ENCODE results near the gene IL20.

IL20 gene

DNA sequence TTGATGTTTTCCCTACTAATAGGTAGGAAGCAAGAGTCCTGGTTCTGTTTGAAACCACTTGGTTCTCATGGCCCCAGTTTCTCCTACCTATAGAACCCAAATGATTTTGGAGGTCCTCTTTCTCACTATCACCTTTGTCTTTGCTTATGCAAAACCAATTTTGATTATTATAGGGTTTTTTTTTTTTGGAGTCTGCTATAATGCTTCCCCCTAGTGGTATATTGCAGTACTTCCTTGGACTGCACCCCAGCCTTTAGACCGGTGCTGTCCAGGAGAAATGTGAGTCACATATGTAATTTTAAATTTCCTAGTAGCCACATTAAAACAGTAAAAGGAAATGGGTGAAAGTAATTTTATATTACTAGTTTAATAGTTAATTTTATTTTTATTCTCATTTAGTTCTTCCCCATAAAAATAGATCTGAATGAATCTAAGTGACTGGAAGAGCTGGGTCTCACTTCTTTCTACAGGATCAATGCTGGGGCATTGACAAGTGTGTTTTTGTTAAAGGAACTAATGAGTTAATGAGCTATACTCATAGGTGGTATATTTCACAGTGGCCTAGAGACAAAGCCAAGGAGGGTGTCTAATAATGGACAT, 45.7 kb downstream of the IL20 start:
- H3K4me1 ChIP-seq (ENCODE audit: control insufficient read depth in 2 of 2, insufficient read depth in 1 of 2, low read depth in 1 of 2, low read length in 2 of 2), result peaks cover 0 to 5% of the 10 kb centered on the region in 2 donors
- H3K36me3 ChIP-seq (replicated peaks in 1 of 2; ENCODE audit: control insufficient read depth in 2 of 2, insufficient read depth in 2 of 2, low read length in 2 of 2), result no peaks in the 10 kb centered on the region
- no peak overlapping the region for H2BK15ac ChIP-seq (ENCODE audit: low read length)
- no peak overlapping the region for H2AFZ ChIP-seq (ENCODE audit: low read length)
- no peak overlapping the region for H3K27ac ChIP-seq (replicated peaks; ENCODE audit: low read length)
- H4K91ac ChIP-seq (ENCODE audit: low read depth, low read length, poor library complexity), result no peak overlapping the region
- no peak for DNase-seq (ENCODE audit: low spot score)
- H3K4me3 ChIP-seq (ENCODE audit: low read length in 2 of 2), result no peak overlapping the region
- no peak overlapping the region for H2AK5ac ChIP-seq (ENCODE audit: low read depth, low read length)
- H2BK120ac ChIP-seq (ENCODE audit: low read depth, low read length), result no peak overlapping the region
- H2BK12ac ChIP-seq (ENCODE audit: low read length), result no peak overlapping the region
- no peak overlapping the region for H3K18ac ChIP-seq (ENCODE audit: low read length)
- peaks cover 5 to 54% (median 36%) of the 10 kb centered on the region in 3 experiments for H3K27me3 ChIP-seq (ENCODE audit: control insufficient read depth in 3 of 3, insufficient read depth in 3 of 3, low read depth in 1 of 3, low read length in 3 of 3)
- no peak overlapping the region for H3K4me2 ChIP-seq (ENCODE audit: insufficient read depth, low read length, poor library complexity, severe bottlenecking)
- no peaks in the 10 kb centered on the region for H3K79me1 ChIP-seq (ENCODE audit: low read depth, low read length)
- H4K8ac ChIP-seq (ENCODE audit: low read depth, low read length), result no peak overlapping the region
- no peak overlapping the region for H3K14ac ChIP-seq (ENCODE audit: low read length)
- H3K4ac ChIP-seq (ENCODE audit: low read length), result no peak overlapping the region
- H3K23ac ChIP-seq (ENCODE audit: low read depth, low read length, poor library complexity), result no peak overlapping the region
- H3K9ac ChIP-seq (ENCODE audit: low read depth, low read length, poor library complexity), result no peak overlapping the region
- no peak overlapping the region for H2BK5ac ChIP-seq (ENCODE audit: low read length)
- H3K9me3 ChIP-seq (replicated peaks in 1 of 2; ENCODE audit: control insufficient read depth in 2 of 2, insufficient read depth in 1 of 2, low read depth in 1 of 2, low read length in 2 of 2), result no peaks in the 10 kb centered on the region
- no CpG with 5 or more reads among the region's 1 CpG for WGBS, 2 donors (ENCODE audit: extremely low coverage in 2 of 2, insufficient read length in 2 of 2, insufficient replicate concordance in 1 of 2)

DNA sequence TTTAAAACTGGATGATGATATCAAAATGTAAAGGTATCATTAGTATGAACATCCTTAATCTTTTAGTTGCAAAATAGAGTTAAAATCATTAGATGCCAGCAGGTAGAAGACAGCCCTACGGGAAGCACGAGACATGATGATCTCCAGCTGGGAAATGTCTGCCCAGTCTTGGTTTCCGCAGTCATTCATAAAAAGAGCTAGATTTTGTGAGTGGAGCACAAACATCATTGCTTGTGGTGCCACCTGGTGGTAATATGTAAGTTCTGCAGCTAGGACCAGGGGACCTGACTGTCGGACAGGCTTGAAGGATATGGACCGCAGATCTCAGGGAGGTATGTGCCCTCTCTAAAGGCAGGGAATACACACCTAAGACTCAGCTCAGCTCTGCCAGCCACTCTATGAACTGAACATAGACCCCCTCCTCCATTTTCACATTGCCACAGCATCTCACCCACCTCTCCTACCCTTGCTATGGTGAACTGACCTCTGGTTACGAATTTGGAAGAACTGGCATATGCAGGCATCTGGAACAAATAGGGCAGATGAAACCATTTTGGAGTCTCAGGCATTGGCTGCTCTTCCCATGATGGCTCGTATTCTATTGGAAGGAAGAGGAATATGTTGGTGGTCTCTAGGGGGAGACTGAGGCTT, 47.1 kb downstream of the IL20 start:
- peak; percentile 71 for DNase-seq (ENCODE audit: low spot score)
- Histone ChIP-seq H3K79me1 (ENCODE audit: low read depth, low read length) (no peaks in the 10 kb centered on the region), H3K9me3 (replicated peaks in 1 of 2; ENCODE audit: control insufficient read depth in 2 of 2, insufficient read depth in 1 of 2, low read depth in 1 of 2, low read length in 2 of 2) (no peaks in the 10 kb centered on the region), H3K36me3 (replicated peaks in 1 of 2; ENCODE audit: control insufficient read depth in 2 of 2, insufficient read depth in 2 of 2, low read length in 2 of 2) (no peaks in the 10 kb centered on the region), H3K4me1 (ENCODE audit: control insufficient read depth in 2 of 2, insufficient read depth in 1 of 2, low read depth in 1 of 2, low read length in 2 of 2) (peaks cover 0 to 2% of the 10 kb centered on the region in 2 donors), H3K23ac (ENCODE audit: low read depth, low read length, poor library complexity) (no peak overlapping the region), H2BK120ac (ENCODE audit: low read depth, low read length) (no peak overlapping the region), H3K18ac (ENCODE audit: low read length) (no peak overlapping the region), H3K14ac (ENCODE audit: low read length) (no peak overlapping the region), H3K4ac (ENCODE audit: low read length) (no peak overlapping the region), H2BK15ac (ENCODE audit: low read length) (no peak overlapping the region), H3K27ac (replicated peaks; ENCODE audit: low read length) (no peak overlapping the region), H2BK12ac (ENCODE audit: low read length) (no peak overlapping the region), H3K4me3 (ENCODE audit: low read length in 2 of 2) (no peak overlapping the region), H3K27me3 (ENCODE audit: control insufficient read depth in 3 of 3, insufficient read depth in 3 of 3, low read depth in 1 of 3, low read length in 3 of 3) (peaks cover 5 to 48% (median 36%) of the 10 kb centered on the region in 3 experiments), H3K4me2 (ENCODE audit: insufficient read depth, low read length, poor library complexity, severe bottlenecking) (no peak overlapping the region), H3K9ac (ENCODE audit: low read depth, low read length, poor library complexity) (no peak overlapping the region), H2BK5ac (ENCODE audit: low read length) (no peak overlapping the region), H4K8ac (ENCODE audit: low read depth, low read length) (no peak overlapping the region), H2AFZ (ENCODE audit: low read length) (no peak overlapping the region), H4K91ac (ENCODE audit: low read depth, low read length, poor library complexity) (no peak overlapping the region), H2AK5ac (ENCODE audit: low read depth, low read length) (no peak overlapping the region)
- no CpG with 5 or more reads among the region's 7 CpGs for WGBS, 2 donors (ENCODE audit: extremely low coverage in 2 of 2, insufficient read length in 2 of 2, insufficient replicate concordance in 1 of 2)

DNA sequence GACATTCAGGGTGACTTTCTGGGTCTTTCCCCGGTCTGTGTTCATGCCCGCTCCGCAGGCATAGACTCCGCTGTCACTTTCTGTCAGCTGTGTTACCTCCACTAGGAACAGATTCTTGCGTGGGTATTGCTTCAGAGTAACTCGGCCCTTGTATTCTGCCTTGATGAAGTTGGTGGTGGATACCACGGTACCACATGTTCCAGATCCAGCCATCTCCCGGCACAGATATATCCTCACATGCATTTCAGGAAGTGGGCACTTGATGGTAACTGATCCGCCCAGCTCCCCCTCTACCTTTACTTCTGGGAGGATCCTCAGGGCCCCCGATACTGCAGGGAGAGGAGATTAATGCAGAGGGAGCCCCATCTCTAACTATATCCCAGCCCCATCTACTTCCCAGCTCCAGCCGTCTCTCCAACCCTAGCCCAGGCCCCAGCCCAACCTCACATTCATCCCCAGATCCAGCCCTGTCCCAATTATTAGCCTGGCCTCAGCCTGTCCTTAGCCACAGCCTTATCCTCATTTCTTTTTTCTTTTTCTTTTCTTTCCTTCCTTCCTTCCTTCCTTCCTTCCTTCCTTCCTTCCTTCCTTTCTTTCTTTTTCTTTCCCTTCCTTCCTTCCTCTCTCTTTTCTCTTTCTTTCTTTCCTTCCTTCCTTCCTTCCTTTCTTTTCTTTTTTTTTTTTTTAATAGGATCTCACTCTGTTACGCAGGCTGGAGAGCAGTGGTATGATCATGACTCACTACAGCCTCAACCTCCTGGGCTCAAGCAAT, 48.5 kb downstream of the IL20 start:
- DNase-seq (ENCODE audit: low spot score), result no peak
- no peak overlapping the region for H3K4ac ChIP-seq (ENCODE audit: low read length)
- no peak overlapping the region for H2AK5ac ChIP-seq (ENCODE audit: low read depth, low read length)
- peaks cover 5 to 34% (median 24%) of the 10 kb centered on the region in 3 experiments for H3K27me3 ChIP-seq (ENCODE audit: control insufficient read depth in 3 of 3, insufficient read depth in 3 of 3, low read depth in 1 of 3, low read length in 3 of 3)
- H3K36me3 ChIP-seq (replicated peaks in 1 of 2; ENCODE audit: control insufficient read depth in 2 of 2, insufficient read depth in 2 of 2, low read length in 2 of 2), result no peaks in the 10 kb centered on the region
- H3K18ac ChIP-seq (ENCODE audit: low read length), result no peak overlapping the region
- no peak overlapping the region for H2BK12ac ChIP-seq (ENCODE audit: low read length)
- no peaks in the 10 kb centered on the region for H3K9me3 ChIP-seq (replicated peaks in 1 of 2; ENCODE audit: control insufficient read depth in 2 of 2, insufficient read depth in 1 of 2, low read depth in 1 of 2, low read length in 2 of 2)
- no peak overlapping the region for H3K4me2 ChIP-seq (ENCODE audit: insufficient read depth, low read length, poor library complexity, severe bottlenecking)
- no peak overlapping the region for H2AFZ ChIP-seq (ENCODE audit: low read length)
- no peak overlapping the region for H2BK5ac ChIP-seq (ENCODE audit: low read length)
- H3K4me3 ChIP-seq (ENCODE audit: low read length in 2 of 2), result no peak overlapping the region
- no peak overlapping the region for H2BK120ac ChIP-seq (ENCODE audit: low read depth, low read length)
- no peak overlapping the region for H3K14ac ChIP-seq (ENCODE audit: low read length)
- no peak overlapping the region for H2BK15ac ChIP-seq (ENCODE audit: low read length)
- H3K9ac ChIP-seq (ENCODE audit: low read depth, low read length, poor library complexity), result no peak overlapping the region
- H4K91ac ChIP-seq (ENCODE audit: low read depth, low read length, poor library complexity), result no peak overlapping the region
- WGBS, 2 donors (ENCODE audit: extremely low coverage in 2 of 2, insufficient read length in 2 of 2, insufficient replicate concordance in 1 of 2), result no CpG with 5 or more reads among the region's 12 CpGs
- no peak overlapping the region for H3K23ac ChIP-seq (ENCODE audit: low read depth, low read length, poor library complexity)
- no peak overlapping the region for H3K27ac ChIP-seq (replicated peaks; ENCODE audit: low read length)
- H4K8ac ChIP-seq (ENCODE audit: low read depth, low read length), result no peak overlapping the region
- peaks cover 0 to 2% of the 10 kb centered on the region in 2 donors for H3K4me1 ChIP-seq (ENCODE audit: control insufficient read depth in 2 of 2, insufficient read depth in 1 of 2, low read depth in 1 of 2, low read length in 2 of 2)
- no peaks in the 10 kb centered on the region for H3K79me1 ChIP-seq (ENCODE audit: low read depth, low read length)
